ENCODE measurements around the gene ETV3. TPM values are rescaled to one million over a fixed set of nuclear protein-coding genes. Genes with fewer than 3 reads are reported as not detected.

Gene ETV3
- polyA plus RNA-seq, 1 experiment = 10.0 TPM

DNA sequence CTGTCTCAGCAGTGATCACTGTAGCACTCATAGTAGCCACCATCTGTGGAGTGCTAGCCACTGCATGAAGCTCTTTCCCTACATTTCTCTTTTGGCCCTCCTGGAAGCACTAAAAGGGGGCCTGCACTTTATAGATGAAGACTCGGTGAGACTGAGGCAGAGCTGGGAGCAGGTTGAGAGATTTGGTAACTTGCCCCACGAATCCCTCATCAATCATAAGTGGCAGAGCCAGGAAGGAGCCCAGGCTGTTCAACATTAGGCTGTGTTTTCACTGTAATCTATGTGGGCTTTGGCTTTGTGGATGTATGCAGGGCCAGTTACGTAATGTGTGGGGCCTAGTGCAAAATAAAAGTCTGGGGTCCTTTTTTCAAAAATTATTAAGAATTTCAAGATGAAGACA, 13.3 kb upstream of the ETV3 start:
- no peaks in the 10 kb centered on the region for H3K9me3 ChIP-seq (ENCODE audit: control insufficient read depth, insufficient read depth, low read length)
- no peak overlapping the region for H3K27ac ChIP-seq (ENCODE audit: low read depth, low read length)
- TF ChIP-seq, protein P1, sequence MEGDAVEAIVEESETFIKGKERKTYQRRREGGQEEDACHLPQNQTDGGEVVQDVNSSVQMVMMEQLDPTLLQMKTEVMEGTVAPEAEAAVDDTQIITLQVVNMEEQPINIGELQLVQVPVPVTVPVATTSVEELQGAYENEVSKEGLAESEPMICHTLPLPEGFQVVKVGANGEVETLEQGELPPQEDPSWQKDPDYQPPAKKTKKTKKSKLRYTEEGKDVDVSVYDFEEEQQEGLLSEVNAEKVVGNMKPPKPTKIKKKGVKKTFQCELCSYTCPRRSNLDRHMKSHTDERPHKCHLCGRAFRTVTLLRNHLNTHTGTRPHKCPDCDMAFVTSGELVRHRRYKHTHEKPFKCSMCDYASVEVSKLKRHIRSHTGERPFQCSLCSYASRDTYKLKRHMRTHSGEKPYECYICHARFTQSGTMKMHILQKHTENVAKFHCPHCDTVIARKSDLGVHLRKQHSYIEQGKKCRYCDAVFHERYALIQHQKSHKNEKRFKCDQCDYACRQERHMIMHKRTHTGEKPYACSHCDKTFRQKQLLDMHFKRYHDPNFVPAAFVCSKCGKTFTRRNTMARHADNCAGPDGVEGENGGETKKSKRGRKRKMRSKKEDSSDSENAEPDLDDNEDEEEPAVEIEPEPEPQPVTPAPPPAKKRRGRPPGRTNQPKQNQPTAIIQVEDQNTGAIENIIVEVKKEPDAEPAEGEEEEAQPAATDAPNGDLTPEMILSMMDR (IDR thresholded peaks at IDR 0.05; ENCODE audit: low read depth, low read length) = no peak
- no peak overlapping the region for H3K4me3 ChIP-seq (ENCODE audit: low read depth, low read length)
- peaks cover 2% of the 10 kb centered on the region for H3K27me3 ChIP-seq (ENCODE audit: control insufficient read depth, insufficient read depth, low read length)
- CTCF ChIA-PET = interaction anchor here (13.4 kb wide), 1 partner anchor 64 kb away, joined by 406 read pairs; no protein-coding TSS in a partner anchor
- POLR2A ChIA-PET = interaction anchor here (0.5 kb wide), 1 partner anchor 9 kb away, joined by 5 read pairs; no protein-coding TSS in a partner anchor
- DNase-seq (ENCODE audit: low read depth, low spot score) = no peak

DNA sequence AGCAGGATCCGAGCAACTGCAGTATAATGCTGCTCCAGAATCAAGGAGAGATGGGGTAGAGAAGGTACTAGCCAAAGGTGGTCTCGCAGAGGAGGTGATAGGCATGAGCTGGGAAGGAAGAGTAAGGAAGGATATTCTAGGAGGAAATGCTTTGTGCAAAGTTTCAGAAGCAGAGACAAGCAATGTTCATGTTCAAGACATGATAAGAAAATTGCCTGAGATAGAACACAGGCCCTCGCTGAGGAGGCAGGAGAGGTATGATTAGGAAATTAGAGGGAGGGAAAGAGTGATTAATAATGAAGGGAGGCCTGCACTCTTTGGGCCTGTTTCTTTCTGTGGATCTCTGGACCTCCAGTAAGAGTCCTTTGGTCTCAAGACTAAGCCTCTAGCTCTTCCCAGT, 12.9 kb upstream of the ETV3 start:
- Histone ChIP-seq H3K27me3 (ENCODE audit: control insufficient read depth, insufficient read depth, low read length) (peaks cover 2% of the 10 kb centered on the region), H3K27ac (ENCODE audit: low read depth, low read length) (no peak overlapping the region), H3K9me3 (ENCODE audit: control insufficient read depth, insufficient read depth, low read length) (no peaks in the 10 kb centered on the region), H3K4me3 (ENCODE audit: low read depth, low read length) (no peak overlapping the region)
- CTCF ChIA-PET = interaction anchor here (13.4 kb wide), 1 partner anchor 63 kb away, joined by 406 read pairs; no protein-coding TSS in a partner anchor
- no peak for DNase-seq (ENCODE audit: low read depth, low spot score)
- POLR2A ChIA-PET = interaction anchor here (0.5 kb wide), 1 partner anchor 8 kb away, joined by 5 read pairs; no protein-coding TSS in a partner anchor
- TF ChIP-seq, protein P1 (IDR thresholded peaks at IDR 0.05; ENCODE audit: low read depth, low read length) = no peak

DNA sequence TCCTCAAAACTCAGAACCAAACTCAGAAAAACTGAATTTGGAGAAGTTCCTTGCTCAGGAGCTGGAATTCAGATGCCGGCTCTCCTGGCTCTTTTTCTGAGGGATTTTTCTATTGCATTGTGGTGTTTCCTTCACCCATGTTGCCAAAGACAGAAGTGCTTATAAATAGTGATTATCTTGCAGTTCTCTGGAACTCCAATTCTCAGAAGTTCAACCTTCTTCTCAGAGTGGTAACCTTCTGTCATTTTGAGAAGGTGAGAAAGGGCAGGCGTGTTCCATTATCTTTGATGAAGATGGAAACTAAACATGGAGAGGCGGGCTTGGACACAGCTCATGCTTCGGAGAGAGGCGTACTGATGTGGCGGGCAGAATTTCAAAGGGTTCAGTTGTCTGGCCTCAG, 12.4 kb upstream of the ETV3 start:
- TF ChIP-seq, protein P1 (IDR thresholded peaks at IDR 0.05; ENCODE audit: low read depth, low read length) = no peak
- Histone ChIP-seq H3K4me3 (ENCODE audit: low read depth, low read length) (no peak overlapping the region), H3K27ac (ENCODE audit: low read depth, low read length) (no peak overlapping the region), H3K9me3 (ENCODE audit: control insufficient read depth, insufficient read depth, low read length) (no peaks in the 10 kb centered on the region), H3K27me3 (ENCODE audit: control insufficient read depth, insufficient read depth, low read length) (peaks cover 2% of the 10 kb centered on the region)
- DNase-seq (ENCODE audit: low read depth, low spot score) = no peak
- ChIA-PET CTCF (interaction anchor here (13.4 kb wide), 1 partner anchor 63 kb away, joined by 406 read pairs; no protein-coding TSS in a partner anchor), POLR2A (no interaction called here)

DNA sequence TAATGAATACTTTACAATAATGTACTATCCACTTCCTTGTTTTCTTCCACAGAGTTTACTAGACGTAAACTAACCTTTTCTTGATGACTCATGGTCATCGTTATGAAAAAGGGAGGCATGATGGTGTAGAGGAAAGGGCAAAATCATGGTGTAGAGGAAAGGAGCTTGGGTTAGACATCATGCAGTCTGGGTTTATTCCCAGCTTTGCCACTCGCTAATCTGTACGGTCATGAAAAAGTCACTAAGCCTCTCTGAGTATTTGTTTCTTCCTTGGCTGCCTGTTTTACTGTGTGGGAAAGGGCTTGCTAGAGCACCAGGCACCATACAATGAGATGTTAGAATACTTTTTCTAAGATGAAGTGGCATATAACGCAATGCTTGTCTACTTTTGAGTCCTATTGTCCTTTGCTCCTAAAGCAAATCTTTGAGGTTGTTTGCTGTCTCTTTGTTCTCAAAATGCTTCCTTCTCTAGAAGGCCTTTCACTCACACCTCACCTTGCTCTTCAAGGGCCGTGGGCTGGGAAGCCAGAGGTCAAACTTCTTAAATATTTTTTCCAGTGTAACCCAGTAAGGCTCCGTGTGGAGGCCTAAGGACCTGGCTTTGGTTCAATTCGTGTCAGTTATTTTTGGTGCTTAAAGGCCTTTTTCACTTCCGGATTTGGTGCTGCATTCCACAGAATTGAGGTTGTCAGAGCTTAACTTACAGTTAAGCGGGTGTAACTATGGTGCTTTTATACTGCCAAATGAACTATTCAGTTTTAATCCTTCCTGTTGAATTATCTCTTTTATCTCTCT, 9.9 kb upstream of the ETV3 start:
- no peak for DNase-seq (ENCODE audit: low read depth, low spot score)
- POLR2A ChIA-PET = interaction anchor here (0.6 kb wide), 1 partner anchor 850 kb away, joined by 3 read pairs; no protein-coding TSS in a partner anchor

More for the DNA sequence above, 9.9 kb upstream of the ETV3 start:
- TF ChIP-seq, protein P1 (IDR thresholded peaks at IDR 0.05; ENCODE audit: low read depth, low read length) = no peak
- CTCF ChIA-PET = interaction anchor here (13.4 to 17.3 kb wide), 2 partner anchors 7 to 60 kb away, joined by 213 to 406 read pairs; no protein-coding TSS in a partner anchor
- Histone ChIP-seq H3K4me3 (ENCODE audit: low read depth, low read length) (no peak overlapping the region), H3K27me3 (ENCODE audit: control insufficient read depth, insufficient read depth, low read length) (no peaks in the 10 kb centered on the region), H3K27ac (ENCODE audit: low read depth, low read length) (peak overlapping the region; percentile 3), H3K9me3 (ENCODE audit: control insufficient read depth, insufficient read depth, low read length) (no peaks in the 10 kb centered on the region)
